GM13976 (cell line): ENCODE results near the gene TRIM15.
"Not testable (repeated sequence)": the region's sequence is repeated elsewhere in the genome, so short reads cannot be mapped to it uniquely, and the experiment has no call there.

ENCODE experiments used
- DNase-seq: peaks from one replicate; pipeline ENCODE4 v3.0.0; 2012; ENCODE audit warnings: low spot score
- in situ Hi-C: fragments of 300-500 bp; cut with MboI; formaldehyde crosslinking; loops from one replicate; pipeline ENCODE4 v1.12.0; 2022; ENCODE audit warnings: low sequenced_read_pairs, mixed read lengths, inconsistent platforms; ENCODE audit not compliant: unreplicated experiment
- TF ChIP-seq, protein P1 (sequence below): IDR thresholded peaks from 2 replicates; pipeline ENCODE4 v1.5.1; 2012; ENCODE audit warnings: borderline replicate concordance, mild to moderate bottlenecking; ENCODE audit not compliant: insufficient read depth; ENCODE audit errors: extremely low read depth, missing control alignments, control extremely low read depth

The TRIM15 gene

DNA sequence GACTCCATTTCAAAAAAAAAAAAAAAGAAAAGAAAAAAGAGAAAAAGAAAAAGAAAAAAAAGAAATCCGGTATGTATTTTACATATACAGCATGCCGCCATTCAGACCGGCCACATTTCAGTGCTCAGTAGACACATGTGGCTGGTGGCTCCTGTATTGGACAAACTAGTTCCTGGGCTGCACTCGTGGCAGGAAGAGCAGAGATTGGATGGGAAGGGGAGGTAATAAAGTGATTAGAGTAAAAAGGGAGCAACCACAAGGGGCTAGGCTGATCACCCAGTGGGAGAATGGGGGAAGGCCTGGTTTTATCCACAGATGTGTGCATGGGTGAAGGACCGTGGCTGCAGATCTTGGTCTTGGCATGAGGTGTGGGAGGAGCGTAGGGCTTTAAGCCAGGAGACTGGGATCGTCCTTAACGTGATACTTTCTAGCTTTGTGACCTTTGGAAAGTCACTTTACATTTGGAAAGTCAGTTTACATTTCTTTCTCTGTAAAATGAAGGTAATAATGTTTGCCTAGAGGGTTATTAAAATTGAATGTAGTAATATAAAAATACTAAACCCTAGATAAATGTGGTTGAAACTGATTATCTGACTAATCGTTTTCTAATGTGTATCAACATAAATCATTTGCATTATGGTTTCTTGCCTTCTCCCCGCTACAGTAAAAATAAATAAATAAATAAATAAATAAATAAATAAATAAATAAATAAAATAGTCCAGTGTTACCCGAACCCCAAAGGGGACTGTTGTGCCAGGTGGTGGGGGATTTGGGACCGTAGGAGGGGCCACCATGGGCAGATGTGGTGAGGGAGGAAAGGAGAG lies 869 bp upstream of the TRIM15 start:
- no peak for DNase-seq
- in situ Hi-C loops, result no loop called here
- TF ChIP-seq, protein P1, sequence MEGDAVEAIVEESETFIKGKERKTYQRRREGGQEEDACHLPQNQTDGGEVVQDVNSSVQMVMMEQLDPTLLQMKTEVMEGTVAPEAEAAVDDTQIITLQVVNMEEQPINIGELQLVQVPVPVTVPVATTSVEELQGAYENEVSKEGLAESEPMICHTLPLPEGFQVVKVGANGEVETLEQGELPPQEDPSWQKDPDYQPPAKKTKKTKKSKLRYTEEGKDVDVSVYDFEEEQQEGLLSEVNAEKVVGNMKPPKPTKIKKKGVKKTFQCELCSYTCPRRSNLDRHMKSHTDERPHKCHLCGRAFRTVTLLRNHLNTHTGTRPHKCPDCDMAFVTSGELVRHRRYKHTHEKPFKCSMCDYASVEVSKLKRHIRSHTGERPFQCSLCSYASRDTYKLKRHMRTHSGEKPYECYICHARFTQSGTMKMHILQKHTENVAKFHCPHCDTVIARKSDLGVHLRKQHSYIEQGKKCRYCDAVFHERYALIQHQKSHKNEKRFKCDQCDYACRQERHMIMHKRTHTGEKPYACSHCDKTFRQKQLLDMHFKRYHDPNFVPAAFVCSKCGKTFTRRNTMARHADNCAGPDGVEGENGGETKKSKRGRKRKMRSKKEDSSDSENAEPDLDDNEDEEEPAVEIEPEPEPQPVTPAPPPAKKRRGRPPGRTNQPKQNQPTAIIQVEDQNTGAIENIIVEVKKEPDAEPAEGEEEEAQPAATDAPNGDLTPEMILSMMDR, result no peak

DNA sequence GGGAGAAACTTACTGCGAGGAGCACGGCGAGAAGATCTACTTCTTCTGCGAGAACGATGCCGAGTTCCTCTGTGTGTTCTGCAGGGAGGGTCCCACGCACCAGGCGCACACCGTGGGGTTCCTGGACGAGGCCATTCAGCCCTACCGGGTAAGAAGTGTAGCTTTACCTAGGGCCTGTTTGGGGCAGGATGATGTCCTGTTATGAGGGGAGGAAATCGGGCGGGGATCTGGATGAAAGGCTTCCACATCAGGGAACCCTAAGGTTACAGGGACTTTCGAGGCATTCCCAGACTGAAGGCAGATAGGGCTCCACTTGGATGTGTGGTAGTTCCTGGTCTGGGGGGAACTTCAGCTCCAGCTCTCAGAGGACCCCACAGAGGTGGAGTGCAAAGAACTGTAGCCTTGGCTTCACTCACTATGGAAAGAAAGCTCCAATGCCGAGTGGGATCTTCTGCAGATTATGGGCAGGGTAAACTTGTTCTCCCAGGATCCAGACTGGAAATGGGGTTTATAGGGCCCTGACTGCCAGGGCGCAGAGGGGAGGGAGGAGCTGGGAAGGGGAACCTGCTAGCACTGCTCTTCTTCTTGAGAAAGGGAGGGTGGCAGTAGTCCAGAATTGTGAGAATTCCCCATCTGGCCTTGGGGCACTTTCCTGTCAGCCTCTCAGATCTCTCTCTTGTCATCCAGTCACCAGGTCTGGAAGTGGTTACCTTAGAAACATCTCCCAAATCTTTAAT lies 740 bp downstream of the TRIM15 start:
- TF ChIP-seq, protein P1, result no peak
- DNase-seq, result no peak
- in situ Hi-C loops, result no loop called here

DNA sequence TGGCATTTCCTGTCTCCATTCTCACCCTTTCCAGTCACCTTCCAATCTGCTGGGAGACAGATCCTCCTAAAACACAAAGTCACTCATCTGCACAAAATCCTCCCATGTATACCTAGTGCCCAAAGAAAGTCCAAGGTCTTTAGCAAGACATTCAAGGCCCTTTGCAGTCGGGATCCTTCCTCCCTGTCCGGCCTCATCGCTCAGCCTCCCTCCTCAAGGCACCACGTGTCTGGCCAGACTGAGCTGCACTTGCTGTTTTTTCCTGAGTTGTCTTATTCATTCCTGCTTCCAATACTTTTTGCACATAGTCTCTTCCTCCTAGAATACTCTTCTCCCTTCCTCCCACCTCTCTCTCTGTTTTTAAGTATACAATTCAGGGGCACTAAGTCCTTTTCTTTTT lies 1.4 kb downstream of the TRIM15 start:
- TF ChIP-seq, protein P1, result no peak
- in situ Hi-C loops, result no loop called here
- no peak for DNase-seq

DNA sequence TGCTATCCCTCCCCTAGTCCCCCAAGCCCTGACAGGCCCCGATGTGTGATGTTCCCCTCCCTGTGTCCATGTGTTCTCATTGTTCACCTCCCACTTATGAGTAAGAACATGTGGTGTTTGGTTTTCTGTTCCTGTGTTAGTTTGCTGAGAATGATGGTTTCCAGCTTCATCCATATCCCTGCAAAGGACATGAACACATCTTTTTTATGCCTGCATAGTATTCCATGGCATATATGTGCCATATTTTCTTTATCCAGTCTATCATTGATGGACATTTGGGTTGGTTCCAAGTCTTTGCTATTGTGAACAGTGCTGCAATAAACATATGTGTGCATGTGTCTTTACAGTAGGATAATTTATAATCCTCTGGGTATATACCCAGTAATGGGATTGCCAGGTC lies 1.9 kb downstream of the TRIM15 start:
- in situ Hi-C loops, DNase-seq: not testable (repeated sequence)

DNA sequence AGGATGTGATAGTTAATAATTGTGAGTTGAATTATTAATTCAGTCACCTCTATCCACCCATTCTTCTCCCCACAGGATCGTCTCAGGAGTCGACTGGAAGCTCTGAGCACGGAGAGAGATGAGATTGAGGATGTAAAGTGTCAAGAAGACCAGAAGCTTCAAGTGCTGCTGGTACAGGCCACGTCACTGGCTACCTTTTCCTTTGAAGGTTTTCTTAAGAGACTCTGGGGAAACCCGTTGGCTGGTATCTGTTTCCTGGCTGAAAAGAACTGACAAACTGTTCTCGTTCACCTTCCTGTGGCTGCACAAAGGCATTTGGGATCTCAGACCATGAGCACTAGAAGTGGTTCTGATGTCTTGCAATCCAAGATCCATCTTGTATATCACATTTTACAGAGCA lies 3.8 kb downstream of the TRIM15 start:
- in situ Hi-C loops, result no loop called here
- no peak for DNase-seq
- TF ChIP-seq, protein P1, result no peak

DNA sequence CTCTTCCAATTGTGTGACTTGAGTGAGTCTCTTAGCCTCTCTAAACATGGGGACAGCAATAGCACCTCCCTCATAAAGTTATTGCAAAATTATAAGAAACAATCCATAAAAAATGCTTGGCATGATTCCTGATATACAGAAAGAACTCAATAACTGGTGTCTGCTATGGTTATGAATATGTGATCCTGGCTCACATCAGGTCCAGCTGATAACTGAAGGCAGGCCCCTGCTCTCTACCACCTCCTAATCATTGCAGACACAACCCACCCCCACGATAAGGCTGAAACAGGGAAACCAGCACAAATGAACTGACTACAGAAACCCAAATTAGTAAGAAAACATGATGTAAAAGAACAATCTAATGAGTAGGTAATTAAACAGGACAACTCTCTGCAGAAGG lies 5.4 kb downstream of the TRIM15 start:
- DNase-seq, result no peak
- in situ Hi-C loops, result no loop called here
- TF ChIP-seq, protein P1, result no peak
